CD4-positive, alpha-beta T cell treated with Interleukin-4 for 1 hour (primary cell): ENCODE measurements around the gene ZNF225.
"Not testable (repeated sequence)": the region's sequence is repeated elsewhere in the genome, so short reads cannot be mapped to it uniquely, and the experiment has no call there.

Source experiments
- DNase-seq, 2 donors: peaks; one replicate each; pipeline ENCODE4 v3.0.0-alpha.2; 2020 to 2022

ZNF225 gene

DNA sequence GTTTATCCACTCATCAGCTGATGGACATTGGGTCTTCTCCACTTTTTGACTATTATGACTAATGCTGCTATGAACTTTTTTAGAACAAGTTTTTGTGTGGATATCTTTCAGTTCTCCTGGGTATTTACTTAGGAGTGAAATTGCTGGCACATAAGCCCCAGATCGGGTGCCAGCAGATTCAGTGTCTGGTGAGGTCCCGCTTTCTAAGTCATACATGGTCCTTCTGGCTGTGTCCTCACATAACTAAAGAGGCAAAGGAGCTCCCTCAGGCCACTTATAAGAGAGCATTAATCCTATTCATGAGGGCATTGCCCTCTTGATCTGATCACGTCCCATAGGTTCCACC, 51.1 kb downstream of the ZNF225 start:
- DNase-seq = no peak

- DNase-seq = peak; percentile 91
Measured at GRCh38 chr19:44164673-44165512, 51.7 kb downstream of the ZNF225 start, which contains the start of gene ZNF226. Gene ZNF226, plus strand, starts transcription at chr19:44165100. Its CDS starts 4,981 bp downstream, at chr19:44170081.

GRCh38 chr19:44170660-44171059, 57.5 kb downstream of the ZNF225 start:
- DNase-seq = not testable (repeated sequence)

DNA sequence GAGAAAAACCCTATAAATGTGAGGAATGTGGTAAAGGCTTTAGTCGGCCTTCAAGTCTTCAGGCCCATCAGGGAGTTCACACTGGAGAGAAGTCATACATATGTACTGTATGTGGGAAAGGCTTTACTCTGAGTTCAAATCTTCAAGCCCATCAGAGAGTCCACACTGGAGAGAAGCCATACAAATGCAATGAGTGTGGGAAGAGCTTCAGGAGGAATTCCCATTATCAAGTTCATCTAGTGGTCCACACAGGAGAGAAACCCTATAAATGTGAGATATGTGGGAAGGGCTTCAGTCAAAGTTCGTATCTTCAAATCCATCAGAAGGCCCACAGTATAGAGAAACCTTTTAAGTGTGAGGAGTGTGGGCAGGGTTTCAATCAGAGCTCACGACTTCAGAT, 63.4 kb downstream of the ZNF225 start:
- no peak for DNase-seq

DNA sequence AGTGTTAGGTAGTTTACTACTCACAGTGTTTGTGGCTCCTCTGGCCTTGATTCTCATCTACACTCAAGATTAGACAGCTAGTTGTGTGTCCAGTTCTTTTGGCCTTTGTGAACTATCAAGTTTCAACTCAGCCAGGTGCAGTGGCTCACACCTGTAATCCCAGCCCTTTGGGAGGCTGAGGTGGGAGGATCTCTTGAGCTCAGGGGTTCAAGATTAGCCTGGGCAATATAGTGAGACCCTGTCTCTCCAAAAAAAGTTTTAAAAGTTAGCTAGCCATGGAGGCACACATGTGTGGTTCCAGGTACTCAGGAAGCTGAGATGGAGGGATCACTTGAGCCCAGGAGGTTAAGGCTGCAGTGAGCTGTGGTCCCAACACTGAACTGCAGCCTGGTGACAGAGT, 67.8 kb downstream of the ZNF225 start:
- no peak for DNase-seq

DNA sequence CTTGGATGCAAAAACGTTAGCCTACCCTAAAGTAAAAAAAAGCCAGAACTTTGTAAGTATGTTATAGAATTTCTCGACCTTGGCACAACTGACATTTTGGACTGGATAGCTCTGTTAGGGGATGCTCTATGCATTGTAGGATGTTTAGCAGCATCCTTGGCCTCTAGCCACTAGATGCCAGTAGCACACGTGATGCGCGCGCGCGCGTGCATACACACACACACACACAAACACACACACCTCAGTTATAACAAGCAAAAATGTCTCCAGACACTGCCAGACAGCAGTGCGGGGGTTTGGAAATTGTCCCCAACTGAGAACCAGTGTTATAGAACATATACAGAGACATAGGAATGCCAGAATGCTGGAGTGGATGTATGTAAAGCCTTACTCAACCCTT, 68.9 kb downstream of the ZNF225 start:
- no peak for DNase-seq
